Caco-2 (cell line): ENCODE results near the gene ANK3. TPM values are rescaled to one million over a fixed set of nuclear protein-coding genes. Genes with fewer than 3 reads are reported as not detected.

Experiments
- BruUV-seq: library from RNA; stranded (reverse); fragments of 400-500 nt; replicated peaks from 2 replicates; lab custom pipeline; 2021; lab: Mats Ljungman, UMichigan
- CTCF ChIA-PET: fragments of 300-600 bp; sonication (Branson Sonifier 250); formaldehyde crosslinking; loops from one replicate; lab custom pipeline; 2022; ENCODE audit warnings: antibody characterized with exemption; lab: Charles Lee
- POLR2A ChIA-PET: fragments of 300-600 bp; sonication (Branson Sonifier 250); formaldehyde crosslinking; loops from one replicate; lab custom pipeline; 2022; ENCODE audit warnings: antibody characterized with exemption; lab: Charles Lee
- DNase-seq, 2 experiments: peaks; one replicate each; pipeline versions ENCODE4 v3.0.0 to v3.0.0-alpha.2; 2020 to 2022
- H3K27me3 ChIP-seq: replicated peaks from 2 replicates; pipeline ENCODE4 v1.6.0; 2011; ENCODE audit warnings: low read length; ENCODE audit not compliant: control insufficient read depth, insufficient read depth
- H3K36me3 ChIP-seq: 2 replicates; pipeline ENCODE4 v1.5.1; 2011; ENCODE audit warnings: low read length; ENCODE audit not compliant: control insufficient read depth, insufficient read depth
- H3K4me1 ChIP-seq: fragments of 250-450 bp; sonication (Bioruptor Pico); 2 replicates; pipeline ENCODE4 v1.5.1; 2020; ENCODE audit warnings: mild to moderate bottlenecking
- H3K4me3 ChIP-seq: 2 replicates; pipeline ENCODE4 v1.5.1; 2011; ENCODE audit warnings: low read depth, mild to moderate bottlenecking, control low read depth, low read length
- H3K9me3 ChIP-seq: fragments of 250-450 bp; sonication (Bioruptor Pico); 2 replicates; pipeline ENCODE4 v1.5.1; 2020; ENCODE audit warnings: mild to moderate bottlenecking, moderate library complexity
- H3K27ac Mint-ChIP-seq: one replicate; pipeline ENCODE4 v1.8.0; 2022; ENCODE audit warnings: mixed read lengths; ENCODE audit not compliant: unreplicated experiment
- H3K27me3 Mint-ChIP-seq: one replicate; pipeline ENCODE4 v1.8.0; 2022; ENCODE audit warnings: mixed read lengths; ENCODE audit not compliant: insufficient read depth, unreplicated experiment
- H3K36me3 Mint-ChIP-seq: one replicate; pipeline ENCODE4 v1.8.0; 2022; ENCODE audit warnings: mild to moderate bottlenecking, mixed read lengths; ENCODE audit not compliant: insufficient read depth, unreplicated experiment
- H3K4me1 Mint-ChIP-seq: one replicate; pipeline ENCODE4 v1.8.0; 2022; ENCODE audit warnings: low read depth, mixed read lengths; ENCODE audit not compliant: unreplicated experiment
- H3K4me3 Mint-ChIP-seq: one replicate; pipeline ENCODE4 v1.8.0; 2022; ENCODE audit warnings: mild to moderate bottlenecking, moderate library complexity, mixed read lengths; ENCODE audit not compliant: unreplicated experiment
- H3K9me3 Mint-ChIP-seq: one replicate; pipeline ENCODE4 v1.8.0; 2022; ENCODE audit warnings: mixed read lengths; ENCODE audit not compliant: unreplicated experiment
- CTCF ChIP-seq, 2 experiments: fragments of 200-600 bp in 1 of 2; IDR thresholded peaks; 1 replicate in 1 of 2; 2 replicates in 1 of 2; pipeline versions ENCODE4 v1.5.1 to v1.8.0; 2011 to 2022; ENCODE audit warnings: antibody characterized with exemption in 1 of 2, control low read depth in 1 of 2, inconsistent platforms in 1 of 2, low read depth in 1 of 2, low read length in 1 of 2, mild to moderate bottlenecking in 1 of 2, moderate library complexity in 1 of 2; ENCODE audit not compliant: insufficient read depth in 1 of 2, severe bottlenecking in 1 of 2, unreplicated experiment in 1 of 2
- intact Hi-C: fragments of 100-400 bp; cut with micrococcal nuclease; formaldehyde crosslinking; loops from one replicate; pipeline ENCODE4 v1.10.0; 2022; ENCODE audit not compliant: unreplicated experiment
- total RNA-seq: library from RNA; stranded (reverse); gene quantifications from 2 replicates; pipeline ENCODE4 v1.2.3, GENCODE V29; 2022

The ANK3 gene
- total RNA-seq, 1 experiment from 2014 or later: 46.7 TPM

GRCh38 chr10:60410970-60411369 is 21.3 kb upstream of the ANK3 start:
- H3K4me3 ChIP-seq: no peak overlapping the region
- Mint-ChIP-seq H3K4me3 (no peak overlapping the region), H3K36me3 (no peaks in the 10 kb centered on the region), H3K27me3 (no peaks in the 10 kb centered on the region), H3K9me3 (no peaks in the 10 kb centered on the region), H3K4me1 (peaks cover 12% of the 10 kb centered on the region), H3K27ac (no peak overlapping the region)
- no peaks in the 10 kb centered on the region for H3K27me3 ChIP-seq
- no TSS peak for BruUV-seq
- POLR2A ChIA-PET: no interaction called here
- DNase-seq: no peak
- H3K4me1 ChIP-seq: peaks cover 29% of the 10 kb centered on the region
- intact Hi-C loops: no loop called here
- H3K9me3 ChIP-seq: no peaks in the 10 kb centered on the region
- H3K36me3 ChIP-seq: no peaks in the 10 kb centered on the region
- no peak for TF ChIP-seq CTCF (IDR thresholded peaks at IDR 0.05; ENCODE audit: insufficient read depth in 1 of 2, low read depth in 1 of 2, low read length in 1 of 2, severe bottlenecking in 1 of 2, unreplicated experiment in 1 of 2)
- CTCF ChIA-PET: no interaction called here

GRCh38 chr10:60409202-60409601 is 19.5 kb upstream of the ANK3 start:
- intact Hi-C loops: no loop called here
- no peaks in the 10 kb centered on the region for H3K9me3 Mint-ChIP-seq
- Histone ChIP-seq H3K4me1 (peaks cover 14% of the 10 kb centered on the region), H3K4me3 (no peak overlapping the region), H3K36me3 (no peaks in the 10 kb centered on the region), H3K27me3 (no peaks in the 10 kb centered on the region), H3K9me3 (no peaks in the 10 kb centered on the region)
- ChIA-PET CTCF (interaction anchor here (0.6 kb wide), 1 partner anchor 231 kb away, joined by 4 read pairs; no protein-coding TSS in a partner anchor), POLR2A (interaction anchor here (0.5 kb wide), 1 partner anchor 21 kb away, joined by 3 read pairs; no protein-coding TSS in a partner anchor)
- H3K4me1 Mint-ChIP-seq: peaks cover 3% of the 10 kb centered on the region
- no peak overlapping the region for H3K27ac Mint-ChIP-seq
- no peak for TF ChIP-seq CTCF (IDR thresholded peaks at IDR 0.05; ENCODE audit: insufficient read depth in 1 of 2, low read depth in 1 of 2, low read length in 1 of 2, severe bottlenecking in 1 of 2, unreplicated experiment in 1 of 2)
- no peak overlapping the region for H3K4me3 Mint-ChIP-seq
- BruUV-seq: no TSS peak
- no peaks in the 10 kb centered on the region for H3K36me3 Mint-ChIP-seq
- H3K27me3 Mint-ChIP-seq: no peaks in the 10 kb centered on the region
- DNase-seq: no peak

GRCh38 chr10:60406182-60406581 is 16.5 kb upstream of the ANK3 start:
- H3K36me3 ChIP-seq: no peaks in the 10 kb centered on the region
- no TSS peak for BruUV-seq
- intact Hi-C loops: no loop called here
- no peaks in the 10 kb centered on the region for H3K4me1 Mint-ChIP-seq
- CTCF ChIA-PET: no interaction called here
- no peak overlapping the region for H3K4me3 ChIP-seq
- H3K4me3 Mint-ChIP-seq: no peak overlapping the region
- POLR2A ChIA-PET: no interaction called here
- no peak for DNase-seq
- no peaks in the 10 kb centered on the region for H3K36me3 Mint-ChIP-seq
- H3K27ac Mint-ChIP-seq: no peak overlapping the region
- H3K9me3 ChIP-seq: no peaks in the 10 kb centered on the region
- H3K27me3 Mint-ChIP-seq: no peaks in the 10 kb centered on the region
- no peak for TF ChIP-seq CTCF (IDR thresholded peaks at IDR 0.05; ENCODE audit: insufficient read depth in 1 of 2, low read depth in 1 of 2, low read length in 1 of 2, severe bottlenecking in 1 of 2, unreplicated experiment in 1 of 2)
- H3K27me3 ChIP-seq: no peaks in the 10 kb centered on the region
- H3K9me3 Mint-ChIP-seq: no peaks in the 10 kb centered on the region
- no peaks in the 10 kb centered on the region for H3K4me1 ChIP-seq
